Breast epithelium (tissue), 3 donors: Measurements from ENCODE around the gene NPC1L1.

Source experiments
- POLR2A ChIP-seq: fragments of 450-650 bp; IDR thresholded peaks from one replicate; pipeline ENCODE4 v1.6.1; 2016; ENCODE audit warnings: antibody characterized with exemption, mild to moderate bottlenecking, moderate library complexity
- TF ChIP-seq, protein P1 (sequence below), 3 donors: fragments of 450-650 bp; IDR thresholded peaks; one replicate each; pipeline ENCODE4 v1.5.1; 2016 to 2017; ENCODE audit warnings: antibody characterized with exemption in 3 of 3, mild to moderate bottlenecking in 3 of 3, moderate library complexity in 3 of 3

GRCh38 chr7:44548893-44549292, 7.8 kb upstream of the NPC1L1 start:
- TF ChIP-seq, protein P1, sequence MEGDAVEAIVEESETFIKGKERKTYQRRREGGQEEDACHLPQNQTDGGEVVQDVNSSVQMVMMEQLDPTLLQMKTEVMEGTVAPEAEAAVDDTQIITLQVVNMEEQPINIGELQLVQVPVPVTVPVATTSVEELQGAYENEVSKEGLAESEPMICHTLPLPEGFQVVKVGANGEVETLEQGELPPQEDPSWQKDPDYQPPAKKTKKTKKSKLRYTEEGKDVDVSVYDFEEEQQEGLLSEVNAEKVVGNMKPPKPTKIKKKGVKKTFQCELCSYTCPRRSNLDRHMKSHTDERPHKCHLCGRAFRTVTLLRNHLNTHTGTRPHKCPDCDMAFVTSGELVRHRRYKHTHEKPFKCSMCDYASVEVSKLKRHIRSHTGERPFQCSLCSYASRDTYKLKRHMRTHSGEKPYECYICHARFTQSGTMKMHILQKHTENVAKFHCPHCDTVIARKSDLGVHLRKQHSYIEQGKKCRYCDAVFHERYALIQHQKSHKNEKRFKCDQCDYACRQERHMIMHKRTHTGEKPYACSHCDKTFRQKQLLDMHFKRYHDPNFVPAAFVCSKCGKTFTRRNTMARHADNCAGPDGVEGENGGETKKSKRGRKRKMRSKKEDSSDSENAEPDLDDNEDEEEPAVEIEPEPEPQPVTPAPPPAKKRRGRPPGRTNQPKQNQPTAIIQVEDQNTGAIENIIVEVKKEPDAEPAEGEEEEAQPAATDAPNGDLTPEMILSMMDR (IDR thresholded peaks at IDR 0.05), result no peak
- TF ChIP-seq POLR2A, result no peak
